Caco-2 (cell line): ENCODE measurements around the gene PIEZO1. TPM values are rescaled to one million over a fixed set of nuclear protein-coding genes. Genes with fewer than 3 reads are reported as not detected.

Source experiments
- BruUV-seq: library from RNA; stranded (reverse); fragments of 400-500 nt; replicated peaks from 2 replicates; lab custom pipeline; 2021; lab: Mats Ljungman, UMichigan
- CTCF ChIA-PET: fragments of 300-600 bp; sonication (Branson Sonifier 250); formaldehyde crosslinking; loops from one replicate; lab custom pipeline; 2022; ENCODE audit warnings: antibody characterized with exemption; lab: Charles Lee
- POLR2A ChIA-PET: fragments of 300-600 bp; sonication (Branson Sonifier 250); formaldehyde crosslinking; loops from one replicate; lab custom pipeline; 2022; ENCODE audit warnings: antibody characterized with exemption; lab: Charles Lee
- DNase-seq, 2 experiments: peaks; one replicate each; pipeline versions ENCODE4 v3.0.0 to v3.0.0-alpha.2; 2020 to 2022
- H3K27me3 ChIP-seq: replicated peaks from 2 replicates; pipeline ENCODE4 v1.6.0; 2011; ENCODE audit warnings: low read length; ENCODE audit not compliant: control insufficient read depth, insufficient read depth
- H3K36me3 ChIP-seq: 2 replicates; pipeline ENCODE4 v1.5.1; 2011; ENCODE audit warnings: low read length; ENCODE audit not compliant: control insufficient read depth, insufficient read depth
- H3K4me1 ChIP-seq: fragments of 250-450 bp; sonication (Bioruptor Pico); 2 replicates; pipeline ENCODE4 v1.5.1; 2020; ENCODE audit warnings: mild to moderate bottlenecking
- H3K4me3 ChIP-seq: 2 replicates; pipeline ENCODE4 v1.5.1; 2011; ENCODE audit warnings: low read depth, mild to moderate bottlenecking, control low read depth, low read length
- H3K9me3 ChIP-seq: fragments of 250-450 bp; sonication (Bioruptor Pico); 2 replicates; pipeline ENCODE4 v1.5.1; 2020; ENCODE audit warnings: mild to moderate bottlenecking, moderate library complexity
- H3K27ac Mint-ChIP-seq: one replicate; pipeline ENCODE4 v1.8.0; 2022; ENCODE audit warnings: mixed read lengths; ENCODE audit not compliant: unreplicated experiment
- H3K27me3 Mint-ChIP-seq: one replicate; pipeline ENCODE4 v1.8.0; 2022; ENCODE audit warnings: mixed read lengths; ENCODE audit not compliant: insufficient read depth, unreplicated experiment
- H3K36me3 Mint-ChIP-seq: one replicate; pipeline ENCODE4 v1.8.0; 2022; ENCODE audit warnings: mild to moderate bottlenecking, mixed read lengths; ENCODE audit not compliant: insufficient read depth, unreplicated experiment
- H3K4me1 Mint-ChIP-seq: one replicate; pipeline ENCODE4 v1.8.0; 2022; ENCODE audit warnings: low read depth, mixed read lengths; ENCODE audit not compliant: unreplicated experiment
- H3K4me3 Mint-ChIP-seq: one replicate; pipeline ENCODE4 v1.8.0; 2022; ENCODE audit warnings: mild to moderate bottlenecking, moderate library complexity, mixed read lengths; ENCODE audit not compliant: unreplicated experiment
- H3K9me3 Mint-ChIP-seq: one replicate; pipeline ENCODE4 v1.8.0; 2022; ENCODE audit warnings: mixed read lengths; ENCODE audit not compliant: unreplicated experiment
- intact Hi-C: fragments of 100-400 bp; cut with micrococcal nuclease; formaldehyde crosslinking; loops from one replicate; pipeline ENCODE4 v1.10.0; 2022; ENCODE audit not compliant: unreplicated experiment
- total RNA-seq: library from RNA; stranded (reverse); gene quantifications from 2 replicates; pipeline ENCODE4 v1.2.3, GENCODE V29; 2022
- TF ChIP-seq, protein P1 (sequence below), 2 experiments: fragments of 200-600 bp in 1 of 2; IDR thresholded peaks; 1 replicate in 1 of 2; 2 replicates in 1 of 2; pipeline versions ENCODE4 v1.5.1 to v1.8.0; 2011 to 2022; ENCODE audit warnings: antibody characterized with exemption in 1 of 2, control low read depth in 1 of 2, inconsistent platforms in 1 of 2, low read depth in 1 of 2, low read length in 1 of 2, mild to moderate bottlenecking in 1 of 2, moderate library complexity in 1 of 2; ENCODE audit not compliant: insufficient read depth in 1 of 2, severe bottlenecking in 1 of 2, unreplicated experiment in 1 of 2

Gene PIEZO1
- total RNA-seq, 1 experiment from 2014 or later: 248 TPM

DNA sequence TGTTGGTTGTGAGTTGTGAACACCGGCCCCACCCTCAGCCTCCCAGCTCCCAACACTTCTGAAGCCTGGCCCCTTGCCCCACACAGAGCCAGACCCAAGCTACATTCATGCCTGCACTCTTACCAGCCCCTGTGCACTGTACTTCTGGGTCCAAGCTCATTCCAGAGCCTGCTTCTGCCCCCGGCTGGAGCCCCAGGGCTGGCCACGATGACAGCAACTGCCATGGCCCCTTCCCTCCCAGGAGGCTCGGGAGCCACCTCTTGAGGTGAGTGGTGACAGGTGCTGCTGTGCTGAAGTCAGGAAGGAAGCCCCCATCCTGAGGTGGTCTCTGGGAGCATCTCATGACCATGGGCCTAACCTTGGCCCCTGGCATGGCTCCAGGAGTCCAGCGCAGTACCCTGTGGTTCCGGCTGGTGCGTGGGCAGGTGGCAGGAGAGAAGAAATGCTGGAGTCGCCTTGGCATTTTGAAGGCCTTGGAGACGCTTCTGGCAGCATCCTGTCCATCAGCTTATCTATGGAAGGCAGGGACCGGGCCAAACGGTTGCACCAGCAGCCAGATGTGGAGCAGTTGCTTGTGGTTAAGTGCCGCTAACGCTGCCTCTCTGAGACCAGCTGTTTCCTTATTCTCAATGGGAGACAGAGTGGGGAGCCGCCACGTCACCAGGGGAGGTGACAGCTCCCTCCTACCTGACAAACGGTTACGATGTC is 14.7 kb upstream of the PIEZO1 start:
- Histone ChIP-seq H3K36me3 (peaks cover 1% of the 10 kb centered on the region; the same call in 1 of the 2 replicates), H3K27me3 (no peaks in the 10 kb centered on the region), H3K4me3 (no peak overlapping the region), H3K9me3 (no peaks in the 10 kb centered on the region), H3K4me1 (no peaks in the 10 kb centered on the region; the same call in 1 of the 2 replicates)
- Mint-ChIP-seq H3K4me1 (no peaks in the 10 kb centered on the region), H3K27me3 (no peaks in the 10 kb centered on the region), H3K36me3 (peaks cover 31% of the 10 kb centered on the region), H3K9me3 (no peaks in the 10 kb centered on the region), H3K27ac (no peak overlapping the region), H3K4me3 (no peak overlapping the region)
- CTCF ChIA-PET: interaction anchor here (1.7 to 2.3 kb wide), 2 partner anchors 36 to 62 kb away, joined by 6 to 9 read pairs; no protein-coding TSS in a partner anchor
- POLR2A ChIA-PET: no interaction called here
- TF ChIP-seq, protein P1, sequence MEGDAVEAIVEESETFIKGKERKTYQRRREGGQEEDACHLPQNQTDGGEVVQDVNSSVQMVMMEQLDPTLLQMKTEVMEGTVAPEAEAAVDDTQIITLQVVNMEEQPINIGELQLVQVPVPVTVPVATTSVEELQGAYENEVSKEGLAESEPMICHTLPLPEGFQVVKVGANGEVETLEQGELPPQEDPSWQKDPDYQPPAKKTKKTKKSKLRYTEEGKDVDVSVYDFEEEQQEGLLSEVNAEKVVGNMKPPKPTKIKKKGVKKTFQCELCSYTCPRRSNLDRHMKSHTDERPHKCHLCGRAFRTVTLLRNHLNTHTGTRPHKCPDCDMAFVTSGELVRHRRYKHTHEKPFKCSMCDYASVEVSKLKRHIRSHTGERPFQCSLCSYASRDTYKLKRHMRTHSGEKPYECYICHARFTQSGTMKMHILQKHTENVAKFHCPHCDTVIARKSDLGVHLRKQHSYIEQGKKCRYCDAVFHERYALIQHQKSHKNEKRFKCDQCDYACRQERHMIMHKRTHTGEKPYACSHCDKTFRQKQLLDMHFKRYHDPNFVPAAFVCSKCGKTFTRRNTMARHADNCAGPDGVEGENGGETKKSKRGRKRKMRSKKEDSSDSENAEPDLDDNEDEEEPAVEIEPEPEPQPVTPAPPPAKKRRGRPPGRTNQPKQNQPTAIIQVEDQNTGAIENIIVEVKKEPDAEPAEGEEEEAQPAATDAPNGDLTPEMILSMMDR (IDR thresholded peaks at IDR 0.05; ENCODE audit: insufficient read depth in 1 of 2, low read depth in 1 of 2, low read length in 1 of 2, severe bottlenecking in 1 of 2, unreplicated experiment in 1 of 2): no peak
- no TSS peak for BruUV-seq
- intact Hi-C loops: no loop called here
- DNase-seq: no peak

DNA sequence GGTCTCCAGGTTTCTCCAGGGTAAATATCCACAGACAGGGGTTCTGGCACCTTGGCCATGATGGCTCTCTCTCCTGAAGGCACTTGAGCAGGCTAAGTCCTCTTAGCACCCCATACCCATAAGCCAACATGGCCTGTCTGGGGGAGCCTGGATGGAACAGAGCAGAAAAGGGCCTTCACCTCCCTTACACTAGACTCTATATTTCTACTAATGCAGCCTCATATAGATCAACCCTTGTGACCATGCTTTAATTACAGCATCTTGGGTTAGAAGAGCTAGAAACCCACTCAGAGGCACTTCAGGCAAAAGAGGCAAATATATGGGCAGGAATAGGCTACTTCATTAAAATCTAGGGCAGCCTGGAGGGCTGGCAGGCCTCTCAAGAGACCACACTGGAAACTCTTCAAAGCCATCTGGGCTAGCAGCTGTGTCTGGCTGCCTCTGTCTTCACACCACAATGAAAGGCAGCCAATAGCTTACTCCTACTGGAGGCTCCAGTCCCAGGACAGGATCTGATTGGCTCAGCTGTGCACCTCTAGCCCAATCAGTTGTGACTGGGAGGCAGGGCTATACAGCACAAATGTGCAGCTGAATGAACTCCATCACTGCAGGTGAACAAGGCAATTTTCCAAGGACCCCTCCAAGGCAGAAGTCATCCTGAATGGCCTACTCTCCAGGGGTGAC is 13.9 kb upstream of the PIEZO1 start:
- Histone ChIP-seq H3K4me1 (no peaks in the 10 kb centered on the region), H3K36me3 (no peaks in the 10 kb centered on the region), H3K9me3 (no peaks in the 10 kb centered on the region), H3K27me3 (no peaks in the 10 kb centered on the region), H3K4me3 (no peak overlapping the region)
- ChIA-PET POLR2A (no interaction called here), CTCF (interaction anchor here (1.7 to 2.3 kb wide), 2 partner anchors 36 to 61 kb away, joined by 6 to 9 read pairs; no protein-coding TSS in a partner anchor)
- no peaks in the 10 kb centered on the region for H3K9me3 Mint-ChIP-seq
- H3K36me3 Mint-ChIP-seq: peaks cover 23% of the 10 kb centered on the region
- no peak overlapping the region for H3K27ac Mint-ChIP-seq
- no TSS peak for BruUV-seq
- H3K4me3 Mint-ChIP-seq: no peak overlapping the region
- H3K4me1 Mint-ChIP-seq: no peaks in the 10 kb centered on the region
- intact Hi-C loops: no loop called here
- TF ChIP-seq, protein P1 (IDR thresholded peaks at IDR 0.05; ENCODE audit: insufficient read depth in 1 of 2, low read depth in 1 of 2, low read length in 1 of 2, severe bottlenecking in 1 of 2, unreplicated experiment in 1 of 2): no peak
- DNase-seq: no peak
- no peaks in the 10 kb centered on the region for H3K27me3 Mint-ChIP-seq

DNA sequence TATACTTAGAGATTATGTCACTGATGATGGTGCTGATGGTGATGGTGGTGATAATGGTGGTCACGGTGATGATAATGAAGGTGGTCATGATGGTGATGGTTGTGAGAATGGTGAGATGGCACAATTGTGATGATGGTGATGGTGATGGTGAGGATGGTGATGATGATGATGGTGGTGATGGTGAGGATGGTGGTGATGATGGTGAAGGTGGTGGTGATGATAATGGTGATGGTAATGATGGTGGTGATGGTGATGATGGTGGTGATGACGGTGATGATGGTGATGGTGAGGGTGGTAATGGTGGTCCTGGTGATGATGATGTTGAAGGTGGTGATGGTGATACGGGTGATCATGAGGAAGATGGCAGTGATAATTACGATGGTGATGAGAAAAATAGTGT is 13.1 kb upstream of the PIEZO1 start:
- Histone ChIP-seq H3K27me3 (no peaks in the 10 kb centered on the region), H3K36me3 (no peaks in the 10 kb centered on the region), H3K9me3 (no peaks in the 10 kb centered on the region), H3K4me1 (peaks cover 8% of the 10 kb centered on the region), H3K4me3 (no peak overlapping the region)
- Mint-ChIP-seq H3K27ac (no peak overlapping the region), H3K9me3 (no peaks in the 10 kb centered on the region), H3K27me3 (no peaks in the 10 kb centered on the region), H3K4me1 (no peaks in the 10 kb centered on the region), H3K36me3 (peaks cover 14% of the 10 kb centered on the region), H3K4me3 (no peak overlapping the region)
- no TSS peak for BruUV-seq
- POLR2A ChIA-PET: no interaction called here
- CTCF ChIA-PET: interaction anchor here (1.2 kb wide), 1 partner anchor 60 kb away, joined by 5 read pairs; no protein-coding TSS in a partner anchor
- intact Hi-C loops: no loop called here
- no peak for DNase-seq
- TF ChIP-seq, protein P1 (IDR thresholded peaks at IDR 0.05; ENCODE audit: insufficient read depth in 1 of 2, low read depth in 1 of 2, low read length in 1 of 2, severe bottlenecking in 1 of 2, unreplicated experiment in 1 of 2): no peak
